ENCODE results near the gene MLX.
"Not testable (repeated sequence)": the region's sequence is repeated elsewhere in the genome, so short reads cannot be mapped to it uniquely, and the experiment has no call there.

- not testable (repeated sequence) for TF ChIP-seq CTCF, EP300, POLR2AphosphoS5 (IDR thresholded peaks at IDR 0.05)
These were observed 26.3 kb upstream of the MLX start for GRCh38 chr17:42540558-42540957.
